HG03103 (cell line): ENCODE measurements around the gene NFIC.
"Not testable (repeated sequence)": the region's sequence is repeated elsewhere in the genome, so short reads cannot be mapped to it uniquely, and the experiment has no call there.

Experiments
- ATAC-seq: cut with Tn5 transposase; IDR thresholded peaks from one replicate; pipeline ENCODE4 v1.9.1; 2021; ENCODE audit warnings: low read depth; ENCODE audit not compliant: unreplicated experiment

Gene NFIC

DNA sequence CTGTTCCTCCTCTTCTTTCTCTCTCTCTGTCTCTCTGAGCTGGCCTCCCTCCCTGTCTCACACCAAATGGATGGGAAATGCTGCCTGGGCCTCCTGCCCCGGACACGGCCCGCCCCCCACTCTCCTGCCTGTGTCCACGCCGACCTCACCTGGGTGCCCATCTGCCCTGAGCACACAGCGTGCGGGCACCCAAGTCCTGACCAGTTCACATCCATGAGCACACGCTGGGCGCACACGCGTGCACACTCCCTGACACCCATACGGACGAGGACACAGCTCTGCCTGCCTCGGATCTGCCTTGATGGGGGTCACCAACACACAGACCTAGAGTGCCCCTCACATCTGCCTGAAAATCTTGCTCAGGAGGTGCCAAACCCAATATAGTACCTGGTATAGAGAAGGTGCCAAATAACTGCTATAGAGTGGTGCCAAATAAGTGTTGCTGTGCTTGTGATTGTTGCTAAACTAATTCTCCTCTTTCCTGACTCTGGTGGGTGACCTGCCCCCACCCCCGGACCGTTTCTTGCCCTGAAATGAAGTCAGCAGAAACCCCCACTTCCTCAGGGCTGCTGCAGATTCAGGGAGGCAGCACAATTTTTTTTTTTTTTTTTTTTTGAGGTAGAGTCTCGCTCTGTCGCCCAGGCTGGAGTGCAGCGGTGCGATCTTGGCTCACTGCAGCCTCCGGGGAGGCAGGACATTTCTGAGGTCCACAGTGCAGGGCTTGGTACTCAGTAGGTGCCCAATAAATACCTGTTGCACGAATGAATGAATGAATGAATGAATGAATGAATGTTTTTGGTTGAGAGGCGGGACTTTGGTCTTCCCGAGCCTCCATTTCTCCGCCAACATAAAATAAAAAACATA lies 4.6 kb downstream of the NFIC start:
- ATAC-seq, result no peak

DNA sequence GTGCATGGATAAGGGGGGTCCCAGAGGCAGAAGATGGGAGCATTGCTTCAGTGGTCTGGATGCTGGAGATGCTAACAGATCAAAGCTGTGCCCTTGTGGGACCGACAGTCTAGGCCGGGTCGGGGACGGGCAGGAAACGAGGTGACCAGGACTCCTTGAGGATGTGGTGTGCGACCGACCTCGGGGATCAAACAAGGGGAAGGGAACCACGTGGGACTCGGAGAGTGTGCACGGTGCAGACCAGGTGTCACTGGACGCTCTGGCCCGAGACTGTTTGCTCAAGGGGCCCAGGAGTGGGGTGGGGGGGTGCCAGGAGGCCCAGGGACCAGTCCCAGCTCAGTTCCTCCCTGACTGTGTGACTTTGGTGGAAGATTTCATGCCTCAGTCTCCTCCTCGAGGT lies 6.0 kb downstream of the NFIC start:
- ATAC-seq, result no peak

DNA sequence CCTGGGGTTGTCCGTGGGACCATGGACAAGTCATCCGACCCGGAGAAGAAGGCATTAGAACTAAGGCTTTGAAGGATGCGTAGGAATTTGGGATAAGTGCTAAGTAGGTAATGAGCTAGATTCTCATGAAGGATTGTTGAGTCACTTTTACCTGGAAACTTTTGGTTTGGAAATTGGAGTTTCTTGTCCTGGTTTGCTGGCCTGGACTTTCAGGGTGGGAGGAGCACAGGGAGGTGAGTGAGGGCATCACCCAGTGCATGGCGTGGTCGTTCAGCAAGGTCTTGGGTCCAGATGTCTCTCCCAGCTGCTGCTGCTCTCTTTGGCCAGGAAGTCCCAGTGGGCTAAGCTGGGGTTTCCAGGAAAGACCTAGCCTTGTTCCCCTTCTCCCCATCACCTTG lies 7.6 kb downstream of the NFIC start:
- ATAC-seq, result no peak

DNA sequence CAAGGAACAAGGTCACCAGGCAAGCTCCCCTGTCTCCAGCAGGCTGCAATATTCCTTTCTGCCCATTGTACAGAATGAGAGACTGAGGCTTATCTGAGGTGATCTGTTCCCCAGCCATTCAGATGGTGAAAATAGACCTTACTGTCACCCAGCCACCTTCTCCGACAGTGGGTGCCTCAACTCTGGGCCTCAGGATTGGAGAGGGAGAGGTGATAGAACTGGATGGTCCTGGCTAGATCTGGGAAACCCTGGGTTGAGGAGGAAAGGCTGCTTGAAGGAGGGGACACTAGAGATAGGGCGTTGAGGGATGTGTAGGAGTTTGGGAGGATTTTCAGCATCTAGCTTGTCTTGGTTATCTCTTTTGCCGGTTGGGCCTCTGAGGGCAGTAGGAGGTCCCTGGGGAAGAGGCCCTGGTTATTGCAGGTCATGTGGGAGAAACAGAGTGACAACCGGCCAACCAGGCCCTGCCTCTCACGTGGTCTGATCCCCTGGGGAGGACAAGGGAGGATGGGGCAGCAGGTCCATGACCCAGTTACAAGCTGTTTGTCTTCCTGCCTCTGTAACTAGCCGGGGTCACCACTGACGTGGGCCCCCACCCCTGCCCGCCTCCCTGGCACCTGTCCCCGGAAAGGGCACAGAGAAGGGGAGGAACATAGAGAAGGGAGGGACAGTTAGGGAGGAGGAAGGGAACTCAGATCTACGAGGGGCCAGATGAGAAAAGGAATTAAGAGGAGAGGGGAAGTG lies 8.2 kb downstream of the NFIC start:
- no peak for ATAC-seq

DNA sequence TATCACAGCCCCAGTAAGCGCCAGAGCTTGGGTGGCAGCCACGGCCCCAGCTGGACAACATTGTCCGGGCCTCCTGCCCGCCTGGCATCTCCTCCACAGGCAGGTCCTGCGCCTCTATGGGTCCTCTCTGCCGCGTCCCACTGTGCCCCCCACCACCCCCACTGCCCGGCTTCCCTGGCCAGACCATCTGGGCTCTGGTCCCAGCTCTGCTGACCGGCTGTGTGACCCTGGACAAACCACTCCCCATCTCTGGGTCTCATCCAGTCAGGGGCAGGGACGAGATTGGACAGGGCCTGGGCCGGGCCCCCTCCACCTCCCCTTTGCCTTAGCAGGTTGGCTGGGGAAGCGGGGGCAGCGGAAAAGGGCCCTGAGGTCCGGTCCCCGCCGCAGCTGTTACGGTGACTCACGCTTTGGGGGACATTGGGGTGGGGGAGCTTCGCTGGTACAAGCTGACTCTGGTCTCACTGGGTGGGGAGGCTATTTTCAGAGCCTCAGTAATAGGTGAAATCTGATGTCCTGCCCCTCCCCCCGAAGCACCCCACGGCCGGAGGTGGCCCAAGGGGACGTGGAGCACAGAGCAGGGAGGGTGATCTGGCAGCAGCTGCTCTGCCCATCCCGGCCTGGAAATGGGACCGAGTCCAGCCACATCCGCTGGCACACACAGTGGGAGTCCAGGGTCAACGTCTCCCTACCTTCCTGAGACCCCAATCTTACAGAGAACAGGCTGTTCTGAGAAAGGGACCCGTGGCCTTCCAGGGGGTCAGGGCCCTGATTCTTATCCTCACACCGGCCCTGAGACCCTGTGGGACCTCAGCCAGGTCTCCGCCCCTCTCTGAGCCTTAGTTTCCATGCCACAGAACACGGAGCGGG lies 9.1 kb downstream of the NFIC start:
- no peak for ATAC-seq

DNA sequence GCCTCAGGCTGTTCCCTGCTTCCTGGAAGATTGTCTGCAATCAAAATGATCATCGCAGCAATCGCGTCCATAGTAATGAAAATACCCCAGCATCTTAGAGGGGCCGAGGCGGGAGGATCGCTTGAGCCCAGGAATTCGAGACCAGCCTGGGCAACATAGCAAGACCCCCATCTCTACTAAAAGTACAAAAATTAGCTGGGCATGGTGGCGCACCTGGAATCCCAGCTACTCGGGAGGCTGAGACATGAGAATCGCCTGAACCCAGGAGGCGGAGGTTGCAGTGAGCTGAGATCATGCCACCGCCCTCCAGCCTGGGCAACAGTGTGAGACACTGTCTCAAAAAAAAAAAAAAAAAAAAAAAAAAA lies 9.7 kb downstream of the NFIC start:
- not testable (repeated sequence) for ATAC-seq

DNA sequence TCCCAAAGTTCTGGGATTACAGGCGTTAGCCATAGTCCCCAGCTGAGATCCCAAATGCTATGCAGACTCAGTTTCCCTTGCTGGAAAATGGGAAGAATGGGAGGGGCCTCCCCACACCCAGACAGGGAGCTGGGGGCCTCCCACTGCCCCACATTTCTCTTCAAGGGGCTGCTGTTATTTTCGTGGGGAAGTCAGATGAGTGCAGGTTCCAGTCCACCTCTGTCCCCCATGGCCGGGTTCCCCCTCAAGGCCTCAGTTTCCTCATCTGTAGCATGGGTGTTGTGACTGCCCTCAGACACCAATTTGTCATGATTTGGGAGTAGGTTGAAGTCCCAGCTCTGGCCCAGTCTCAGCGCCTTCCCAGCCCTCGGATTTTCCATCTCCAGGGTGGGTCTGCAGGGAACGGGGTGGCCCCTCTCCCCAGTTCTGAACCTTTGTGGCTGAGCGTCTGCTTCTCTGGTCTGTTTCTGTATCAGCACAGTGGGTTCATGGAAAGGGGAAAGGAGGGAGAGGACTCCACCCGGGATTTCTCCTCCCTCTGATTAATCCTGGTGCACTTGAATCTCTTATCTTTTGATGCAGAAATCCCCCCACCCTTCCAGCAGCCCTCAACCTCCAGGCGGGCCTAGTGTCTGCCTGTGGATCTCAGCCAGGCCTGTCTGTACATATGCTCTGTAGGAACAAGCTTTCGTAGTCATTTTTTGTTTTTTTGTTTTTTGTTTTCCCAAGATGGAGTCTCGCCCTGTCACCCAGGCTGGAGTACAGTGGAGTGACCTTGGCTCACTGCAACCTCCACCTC lies 12.2 kb downstream of the NFIC start:
- ATAC-seq, result no peak

DNA sequence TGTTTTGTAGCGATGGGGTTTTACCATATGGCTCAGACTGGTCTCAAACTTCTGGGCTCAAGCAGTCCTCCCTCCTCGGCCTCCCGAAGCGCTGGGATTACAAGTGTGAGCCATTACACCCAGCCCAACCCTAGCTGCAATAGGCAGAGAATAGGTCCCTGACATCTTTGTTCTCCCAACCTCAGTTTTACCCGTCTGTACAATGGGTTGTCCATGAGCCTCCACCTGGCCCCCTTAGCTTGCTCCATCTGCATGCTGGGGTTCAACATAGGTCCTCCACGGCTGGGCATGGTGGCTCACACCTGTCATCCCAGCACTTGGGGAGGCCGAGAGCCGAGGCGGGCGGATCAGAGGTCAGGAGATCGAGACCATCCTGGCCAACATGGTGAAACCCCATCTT lies 14.4 kb downstream of the NFIC start:
- no peak for ATAC-seq

DNA sequence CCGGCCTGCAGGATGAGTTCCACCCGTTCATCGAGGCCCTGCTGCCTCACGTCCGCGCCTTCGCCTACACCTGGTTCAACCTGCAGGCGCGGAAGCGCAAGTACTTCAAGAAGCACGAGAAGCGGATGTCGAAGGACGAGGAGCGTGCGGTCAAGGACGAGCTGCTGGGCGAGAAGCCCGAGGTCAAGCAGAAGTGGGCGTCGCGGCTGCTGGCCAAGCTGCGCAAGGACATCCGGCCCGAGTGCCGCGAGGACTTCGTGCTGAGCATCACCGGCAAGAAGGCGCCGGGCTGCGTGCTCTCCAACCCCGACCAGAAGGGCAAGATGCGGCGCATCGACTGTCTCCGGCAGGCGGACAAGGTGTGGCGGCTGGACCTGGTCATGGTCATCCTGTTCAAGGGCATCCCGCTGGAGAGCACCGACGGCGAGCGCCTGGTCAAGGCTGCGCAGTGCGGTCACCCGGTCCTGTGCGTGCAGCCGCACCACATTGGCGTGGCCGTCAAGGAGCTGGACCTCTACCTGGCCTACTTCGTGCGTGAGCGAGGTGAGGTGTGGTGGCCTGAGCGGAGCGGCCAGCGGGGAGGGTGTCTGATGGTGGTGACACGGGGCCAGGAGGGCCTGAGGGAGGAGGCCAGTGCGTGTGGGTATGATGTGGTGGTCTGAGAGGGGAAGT lies 15.5 kb downstream of the NFIC start:
- ATAC-seq, result no peak

DNA sequence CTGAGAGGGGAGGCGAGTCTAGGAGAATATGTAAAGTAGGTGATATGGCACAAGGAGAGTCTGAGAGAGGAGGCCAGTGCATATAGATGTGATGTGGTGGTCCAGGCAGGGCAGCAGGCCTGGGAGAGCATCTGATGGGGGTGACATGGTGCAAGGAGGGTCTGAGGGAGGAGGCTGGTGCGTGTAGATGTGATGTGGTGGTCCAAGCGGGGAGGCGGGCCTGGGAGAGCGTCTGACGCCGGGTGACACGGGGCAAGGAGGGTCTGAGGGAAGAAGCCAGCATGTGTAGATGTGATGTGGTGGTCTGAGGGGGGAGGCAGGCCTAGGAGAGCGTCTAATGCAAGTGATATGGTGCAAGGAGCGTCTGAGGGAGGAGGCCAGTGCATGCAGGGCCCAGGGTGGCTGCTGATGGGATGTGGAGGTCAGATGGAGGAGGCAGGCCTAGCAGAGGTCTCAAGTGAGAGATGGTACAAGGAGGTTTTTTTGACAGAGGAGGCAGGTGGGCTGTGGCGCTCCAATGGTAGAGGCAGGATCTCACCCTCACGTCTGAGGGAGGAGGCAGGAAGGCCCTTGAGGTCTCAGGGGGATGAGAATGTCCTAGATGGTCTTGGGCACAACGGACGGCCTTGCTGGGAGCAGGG lies 16.2 kb downstream of the NFIC start:
- no peak for ATAC-seq

DNA sequence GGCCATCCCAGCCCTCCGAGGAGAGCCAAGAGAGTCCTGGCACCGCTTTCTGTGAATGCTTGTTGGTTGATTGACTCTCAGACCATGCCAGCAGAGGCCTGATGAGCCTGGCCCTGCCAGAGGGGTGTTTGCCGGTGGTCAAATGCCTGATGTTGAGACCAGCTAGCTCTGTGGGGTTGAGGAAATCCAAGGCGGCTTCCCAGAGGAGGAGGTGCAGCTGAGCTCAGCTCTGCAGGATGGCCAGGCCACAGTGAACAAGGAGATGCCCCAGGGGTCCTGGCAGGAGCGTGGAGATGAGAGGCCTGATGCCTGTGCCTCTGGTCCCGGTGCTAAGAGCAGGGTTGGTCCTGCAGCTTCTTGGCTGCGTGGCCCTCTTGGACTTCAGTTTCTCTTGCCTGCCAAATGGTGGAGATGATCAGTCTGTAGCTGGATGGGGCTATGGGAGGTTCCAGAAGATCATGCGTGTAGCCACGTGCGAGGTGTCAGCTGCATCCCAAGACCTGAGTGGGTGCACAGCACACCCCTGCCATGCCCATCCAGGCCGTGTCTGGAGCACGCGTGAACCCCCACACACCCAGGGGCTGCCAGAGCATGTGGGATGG lies 16.8 kb downstream of the NFIC start:
- ATAC-seq, result no peak

DNA sequence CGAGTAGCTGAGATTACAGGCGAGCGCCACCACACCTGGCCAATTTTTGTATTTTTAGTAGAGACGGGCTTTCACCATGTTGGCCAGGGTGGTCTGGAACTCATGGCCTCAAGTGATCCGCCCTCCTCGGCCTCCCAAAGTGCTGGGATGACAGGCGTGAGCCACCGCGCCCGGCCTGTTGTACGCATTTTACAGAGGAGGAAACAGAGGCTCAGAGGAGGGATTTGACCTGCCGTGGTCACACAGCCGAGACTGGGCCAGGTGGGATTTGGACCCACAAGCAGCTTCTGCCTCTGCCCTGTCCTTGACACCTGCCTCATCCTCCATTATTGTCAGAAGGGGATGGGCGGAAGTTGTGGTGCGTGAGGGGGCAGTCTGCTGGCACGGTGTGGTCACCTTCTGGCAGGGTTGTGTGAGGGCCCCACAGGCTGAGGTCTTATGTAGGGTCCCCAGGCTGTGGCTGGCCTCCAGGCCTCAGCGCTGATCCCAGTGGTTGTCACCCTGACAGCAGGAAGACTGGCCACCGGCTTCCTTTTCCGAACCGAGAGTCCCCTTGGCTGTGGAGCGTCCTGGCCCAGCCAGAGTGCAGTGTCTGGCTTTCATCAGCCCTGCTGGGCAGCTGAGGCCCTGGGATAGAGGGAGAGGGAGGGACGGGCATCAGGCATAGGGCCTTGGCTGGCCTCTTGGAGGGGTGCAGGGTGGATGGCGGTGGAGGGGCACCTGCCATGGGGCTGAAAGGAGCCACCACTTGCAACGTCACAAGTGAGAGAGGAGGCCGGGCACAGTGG lies 20.3 kb downstream of the NFIC start:
- ATAC-seq, result no peak

DNA sequence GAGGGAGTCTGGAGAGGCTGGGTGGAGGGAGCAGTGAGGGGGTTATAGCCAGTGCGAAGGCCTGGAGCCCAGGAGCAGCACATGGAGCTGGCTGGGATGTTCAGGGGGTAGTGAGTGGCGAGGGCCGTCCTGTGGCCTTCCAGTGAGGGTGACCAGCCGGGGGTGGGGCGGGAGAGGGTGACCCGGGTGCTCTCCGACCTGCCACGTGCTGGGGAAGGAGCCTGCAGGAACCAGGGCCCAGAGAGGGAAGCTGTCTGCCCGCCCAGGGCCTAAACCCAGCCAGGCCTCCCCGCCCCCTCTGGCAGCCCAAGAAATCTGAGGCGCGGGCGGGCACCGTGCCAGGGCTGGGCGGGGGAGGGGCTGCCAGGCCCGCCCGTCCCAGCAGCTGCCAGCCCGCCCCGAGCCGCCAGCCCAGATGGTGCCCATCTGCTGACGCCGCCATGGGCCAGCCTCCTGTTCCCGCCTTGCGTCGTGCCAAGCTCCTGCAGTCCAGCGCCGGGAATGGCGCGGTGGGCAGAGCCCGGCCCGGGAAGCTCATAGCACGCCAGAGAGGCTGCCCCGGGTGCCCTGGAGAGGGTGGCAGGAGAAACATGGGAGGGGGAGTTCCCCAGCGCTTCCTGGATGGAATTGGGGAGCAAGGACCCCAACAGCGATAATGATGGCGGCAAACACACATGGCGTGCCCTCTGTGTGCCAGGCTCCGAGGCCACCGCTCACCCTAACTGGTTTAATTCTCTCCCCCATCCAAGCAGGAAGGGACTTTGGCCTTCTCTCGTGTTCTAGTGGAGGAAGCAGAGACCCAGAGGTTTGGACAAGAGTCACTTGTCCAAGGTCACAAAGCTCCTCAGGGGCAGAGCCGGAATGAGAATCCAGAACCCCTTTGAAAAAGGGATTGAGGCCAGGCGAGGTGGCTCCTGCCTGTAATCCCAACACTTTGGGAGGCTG lies 21.5 kb downstream of the NFIC start:
- ATAC-seq, result no peak

DNA sequence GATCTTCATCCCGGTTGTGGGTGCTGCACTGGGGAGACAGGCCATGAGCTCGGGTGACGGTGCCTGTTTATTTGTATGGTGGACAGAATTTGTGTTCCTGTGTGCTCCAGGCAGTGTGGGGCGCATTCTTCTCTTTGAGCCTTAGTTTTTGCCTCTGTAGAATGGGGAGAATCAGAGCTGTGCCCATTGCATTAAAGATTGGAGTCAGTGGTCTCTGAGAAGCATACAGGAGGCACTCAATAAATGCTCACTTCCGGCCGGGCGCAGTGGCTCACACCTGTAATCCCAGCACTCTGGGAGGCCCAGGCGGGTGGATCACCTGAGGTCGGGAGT lies 23.0 kb downstream of the NFIC start:
- no peak for ATAC-seq

DNA sequence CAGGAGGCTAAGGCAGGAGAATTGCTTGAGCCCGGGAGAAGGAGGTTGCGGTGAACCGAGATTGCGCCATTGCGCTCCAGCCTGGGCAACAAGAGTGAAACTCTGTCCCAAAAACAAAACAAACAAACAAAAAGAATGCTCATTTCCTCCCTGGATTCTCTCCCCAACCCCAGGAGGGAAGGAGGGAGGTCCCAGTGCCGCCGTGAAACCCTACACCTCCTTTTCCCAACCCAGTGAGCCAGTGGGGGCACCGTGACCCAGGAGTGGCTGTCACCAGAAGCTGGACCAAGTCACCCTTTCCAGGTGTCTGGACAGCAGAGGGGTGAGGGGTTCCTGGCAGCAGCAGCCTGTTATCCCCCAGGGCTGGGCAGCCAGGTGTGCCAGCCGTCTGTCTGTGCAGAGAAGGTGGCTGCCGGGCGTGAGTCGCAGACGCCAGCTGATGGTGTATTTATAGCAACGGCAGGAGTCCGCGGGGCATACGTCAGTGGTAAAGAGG lies 23.5 kb downstream of the NFIC start:
- no peak for ATAC-seq

DNA sequence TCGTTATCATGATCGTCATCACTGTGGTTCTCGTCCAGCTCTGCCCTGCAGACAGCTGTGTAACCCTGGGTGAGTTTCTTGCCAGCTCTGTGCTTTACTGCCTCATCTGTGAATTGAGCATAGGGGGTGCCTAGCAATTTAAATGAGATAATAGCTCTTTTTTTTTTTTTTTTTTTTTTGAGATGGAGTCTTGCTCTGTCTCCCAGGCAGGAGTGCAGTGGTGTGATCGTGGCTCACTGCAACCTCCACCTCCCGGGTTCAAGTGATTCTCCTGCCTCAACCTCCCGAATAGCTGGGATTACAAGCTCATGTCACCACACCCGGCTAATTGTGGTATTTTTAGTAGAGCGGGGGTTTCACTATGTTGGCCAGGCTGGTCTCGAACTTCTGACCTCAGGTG lies 25.5 kb downstream of the NFIC start:
- ATAC-seq, result not testable (repeated sequence)

DNA sequence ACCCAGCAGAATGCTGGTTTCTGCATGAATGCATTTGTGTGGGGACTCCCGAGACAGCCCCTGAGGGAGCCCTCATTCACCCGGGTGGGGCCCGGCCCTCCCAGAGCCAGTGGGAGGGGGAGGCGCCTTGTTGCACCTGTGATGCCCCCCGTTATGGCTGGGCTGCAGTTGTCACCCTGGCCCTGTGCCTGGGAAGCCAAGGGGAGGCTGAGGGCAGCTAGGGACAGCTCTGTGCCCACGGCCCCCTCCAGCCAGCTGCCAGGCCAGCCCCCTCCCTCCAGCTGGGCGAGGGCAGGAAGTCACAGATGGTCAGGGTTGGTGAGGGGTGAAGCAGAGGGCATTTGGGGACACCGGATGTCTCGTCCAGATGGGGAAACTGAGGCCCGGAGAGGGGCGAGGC lies 26.1 kb downstream of the NFIC start:
- ATAC-seq, result no peak
